Measurements from ENCODE around the gene OTOGL.

The OTOGL gene

DNA sequence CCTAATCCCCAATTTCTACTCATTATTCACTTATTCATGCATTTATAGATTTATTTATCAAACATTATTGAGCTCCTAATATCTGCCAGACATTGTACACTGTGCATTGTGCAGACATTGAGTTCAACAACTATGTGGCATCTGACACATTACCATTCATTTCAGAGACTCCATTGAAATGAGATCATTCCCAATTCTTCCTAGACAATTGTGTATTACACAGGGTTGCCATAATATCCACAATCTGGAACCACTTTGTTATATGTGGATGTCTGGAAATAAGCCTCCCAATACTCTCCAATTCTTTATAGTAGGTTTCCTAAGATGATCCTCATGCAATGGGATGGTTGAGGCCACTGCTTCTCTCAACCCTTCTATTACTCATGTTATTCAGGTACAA is 165.0 kb downstream of the OTOGL start:
- Histone ChIP-seq H2AFZ (ENCODE audit: low read length) (no peak overlapping the region), H3K4me1 (ENCODE audit: insufficient read depth, low read length, severe bottlenecking) (no peaks in the 10 kb centered on the region), H3K79me2 (ENCODE audit: insufficient read depth, low read length) (no peaks in the 10 kb centered on the region), H3K36me3 (ENCODE audit: insufficient read depth, low read length) (no peaks in the 10 kb centered on the region), H3K9me2 (ENCODE audit: low read depth, low read length) (no peaks in the 10 kb centered on the region), H3K9ac (ENCODE audit: low read length) (no peak overlapping the region), H3K9me3 (ENCODE audit: low read length) (no peaks in the 10 kb centered on the region), H3K4me2 (ENCODE audit: low read length) (no peak overlapping the region), H3K27ac (ENCODE audit: low read depth, low read length, poor library complexity, severe bottlenecking) (no peak overlapping the region), H3F3A (ENCODE audit: insufficient read depth, low read length) (no peaks in the 10 kb centered on the region), H4K20me1 (ENCODE audit: insufficient read depth, low read length) (no peaks in the 10 kb centered on the region), H3K27me3 (ENCODE audit: insufficient read depth, low read length) (no peaks in the 10 kb centered on the region), H3K4me3 (ENCODE audit: low read depth, low read length, poor library complexity, severe bottlenecking) (no peak overlapping the region)
- TF ChIP-seq EZH2 (IDR thresholded peaks at IDR 0.05; ENCODE audit: borderline replicate concordance, low read length), result no peak
- TF ChIP-seq, protein P1, sequence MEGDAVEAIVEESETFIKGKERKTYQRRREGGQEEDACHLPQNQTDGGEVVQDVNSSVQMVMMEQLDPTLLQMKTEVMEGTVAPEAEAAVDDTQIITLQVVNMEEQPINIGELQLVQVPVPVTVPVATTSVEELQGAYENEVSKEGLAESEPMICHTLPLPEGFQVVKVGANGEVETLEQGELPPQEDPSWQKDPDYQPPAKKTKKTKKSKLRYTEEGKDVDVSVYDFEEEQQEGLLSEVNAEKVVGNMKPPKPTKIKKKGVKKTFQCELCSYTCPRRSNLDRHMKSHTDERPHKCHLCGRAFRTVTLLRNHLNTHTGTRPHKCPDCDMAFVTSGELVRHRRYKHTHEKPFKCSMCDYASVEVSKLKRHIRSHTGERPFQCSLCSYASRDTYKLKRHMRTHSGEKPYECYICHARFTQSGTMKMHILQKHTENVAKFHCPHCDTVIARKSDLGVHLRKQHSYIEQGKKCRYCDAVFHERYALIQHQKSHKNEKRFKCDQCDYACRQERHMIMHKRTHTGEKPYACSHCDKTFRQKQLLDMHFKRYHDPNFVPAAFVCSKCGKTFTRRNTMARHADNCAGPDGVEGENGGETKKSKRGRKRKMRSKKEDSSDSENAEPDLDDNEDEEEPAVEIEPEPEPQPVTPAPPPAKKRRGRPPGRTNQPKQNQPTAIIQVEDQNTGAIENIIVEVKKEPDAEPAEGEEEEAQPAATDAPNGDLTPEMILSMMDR (IDR thresholded peaks at IDR 0.05; ENCODE audit: low read length), result no peak

DNA sequence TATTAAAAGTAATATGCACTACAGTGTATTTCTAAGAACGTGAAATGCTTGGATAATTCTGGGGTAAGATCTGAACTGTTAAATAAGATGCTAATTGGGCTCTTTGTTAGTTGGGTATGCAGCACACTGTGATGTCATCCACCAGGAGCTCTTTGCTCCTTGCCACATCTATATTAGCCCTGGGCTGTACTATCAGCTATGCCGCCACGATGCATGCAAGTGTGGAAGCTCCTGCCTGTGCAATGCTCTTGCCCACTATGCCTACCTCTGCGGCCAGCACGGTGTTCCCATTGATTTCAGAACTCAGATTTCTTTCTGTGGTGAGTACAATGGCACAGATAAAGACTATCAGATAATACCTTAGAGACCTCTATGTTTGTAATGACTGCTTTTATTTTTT is 165.6 kb downstream of the OTOGL start:
- Histone ChIP-seq H3K9me3 (ENCODE audit: low read length) (no peaks in the 10 kb centered on the region), H3K4me3 (ENCODE audit: low read depth, low read length, poor library complexity, severe bottlenecking) (no peak overlapping the region), H3K9me2 (ENCODE audit: low read depth, low read length) (no peaks in the 10 kb centered on the region), H3K4me1 (ENCODE audit: insufficient read depth, low read length, severe bottlenecking) (no peaks in the 10 kb centered on the region), H3K4me2 (ENCODE audit: low read length) (no peak overlapping the region), H3K79me2 (ENCODE audit: insufficient read depth, low read length) (no peaks in the 10 kb centered on the region), H2AFZ (ENCODE audit: low read length) (no peak overlapping the region), H3K27me3 (ENCODE audit: insufficient read depth, low read length) (no peaks in the 10 kb centered on the region), H4K20me1 (ENCODE audit: insufficient read depth, low read length) (no peaks in the 10 kb centered on the region), H3K9ac (ENCODE audit: low read length) (no peak overlapping the region), H3K27ac (ENCODE audit: low read depth, low read length, poor library complexity, severe bottlenecking) (no peak overlapping the region), H3F3A (ENCODE audit: insufficient read depth, low read length) (no peaks in the 10 kb centered on the region), H3K36me3 (ENCODE audit: insufficient read depth, low read length) (no peaks in the 10 kb centered on the region)
- TF ChIP-seq, protein P1 (IDR thresholded peaks at IDR 0.05; ENCODE audit: low read length), result no peak
- no peak for TF ChIP-seq EZH2 (IDR thresholded peaks at IDR 0.05; ENCODE audit: borderline replicate concordance, low read length)

DNA sequence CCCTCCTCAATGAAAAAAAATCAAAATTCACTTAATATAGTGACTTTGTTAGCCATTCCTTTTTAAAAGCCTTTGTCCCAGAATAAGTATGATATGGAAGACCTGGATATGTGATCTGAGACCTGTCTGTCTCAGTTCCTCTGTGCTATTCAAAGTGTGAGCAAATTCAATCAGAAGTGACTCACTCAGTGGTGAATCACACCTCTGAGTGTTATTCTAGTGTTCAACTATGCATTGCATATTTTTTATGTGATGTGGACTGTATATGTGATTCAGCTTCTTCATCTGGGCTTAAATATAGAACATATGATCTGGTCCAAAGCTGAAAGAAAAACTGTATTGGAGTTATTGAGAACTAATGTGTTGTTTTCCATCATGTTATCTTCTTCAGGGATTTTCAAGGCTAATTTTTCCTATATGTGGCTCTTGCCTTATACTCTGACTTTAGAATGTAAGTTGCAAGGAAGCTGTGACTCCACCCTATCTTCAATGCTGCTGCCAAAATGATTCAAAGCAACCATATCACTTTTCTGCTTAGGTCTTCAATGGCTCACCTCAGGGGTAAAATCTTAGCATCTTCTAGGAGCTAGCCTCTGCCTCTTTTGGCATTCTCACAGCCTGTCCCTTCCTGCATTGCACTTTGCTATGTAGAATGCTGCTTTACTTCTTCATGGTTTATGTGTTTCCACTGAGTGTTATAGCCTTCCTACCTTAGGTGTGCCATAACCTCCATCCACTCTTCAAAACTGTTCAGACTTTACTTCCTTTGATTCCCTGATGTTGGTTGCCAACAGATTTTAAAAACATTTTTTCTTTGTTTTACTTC is 169.8 kb downstream of the OTOGL start:
- Histone ChIP-seq H3K4me1 (ENCODE audit: insufficient read depth, low read length, severe bottlenecking) (no peaks in the 10 kb centered on the region), H3F3A (ENCODE audit: insufficient read depth, low read length) (no peaks in the 10 kb centered on the region), H3K79me2 (ENCODE audit: insufficient read depth, low read length) (no peaks in the 10 kb centered on the region), H3K4me3 (ENCODE audit: low read depth, low read length, poor library complexity, severe bottlenecking) (no peak overlapping the region), H3K27ac (ENCODE audit: low read depth, low read length, poor library complexity, severe bottlenecking) (no peak overlapping the region), H3K9me3 (ENCODE audit: low read length) (no peaks in the 10 kb centered on the region), H3K9ac (ENCODE audit: low read length) (no peak overlapping the region), H3K9me2 (ENCODE audit: low read depth, low read length) (no peaks in the 10 kb centered on the region), H3K4me2 (ENCODE audit: low read length) (no peak overlapping the region), H4K20me1 (ENCODE audit: insufficient read depth, low read length) (no peaks in the 10 kb centered on the region), H3K36me3 (ENCODE audit: insufficient read depth, low read length) (no peaks in the 10 kb centered on the region), H3K27me3 (ENCODE audit: insufficient read depth, low read length) (no peaks in the 10 kb centered on the region), H2AFZ (ENCODE audit: low read length) (no peak overlapping the region)
- TF ChIP-seq, protein P1 (IDR thresholded peaks at IDR 0.05; ENCODE audit: low read length), result no peak
- no peak for TF ChIP-seq EZH2 (IDR thresholded peaks at IDR 0.05; ENCODE audit: borderline replicate concordance, low read length)
